ENCODE results near the gene PRKCG.
"Not testable (repeated sequence)": the region's sequence is repeated elsewhere in the genome, so short reads cannot be mapped to it uniquely, and the experiment has no call there.

PRKCG gene

GRCh38 chr19:53881482-53882390 lies at the start of gene PRKCG:
PRKCG (plus strand) TSS chr19:53882197; CDS start chr19:53882495, 298 bp downstream.
- DNase-seq, result no peak

GRCh38 chr19:53832861-53833260 lies 49.1 kb upstream of the PRKCG start:
- DNase-seq, result not testable (repeated sequence)

- DNase-seq, result not testable (repeated sequence)
Observed at GRCh38 chr19:53838446-53838845, 43.6 kb upstream of the PRKCG start.

- not testable (repeated sequence) for DNase-seq
Observed at GRCh38 chr19:53840241-53840640, 41.8 kb upstream of the PRKCG start.

- DNase-seq, result peak; percentile 91
Observed at GRCh38 chr19:53840914-53841313, 41.1 kb upstream of the PRKCG start.

GRCh38 chr19:53844849-53845246 lies 37.1 kb upstream of the PRKCG start:
- no peak for DNase-seq

GRCh38 chr19:53847555-53847954 lies 34.4 kb upstream of the PRKCG start:
- DNase-seq, result no peak

GRCh38 chr19:53849237-53849676 lies 32.7 kb upstream of the PRKCG start:
- DNase-seq, result peak; percentile 90

GRCh38 chr19:53853707-53854106 lies 28.3 kb upstream of the PRKCG start:
- no peak for DNase-seq

GRCh38 chr19:53864308-53864836 lies 17.6 kb upstream of the PRKCG start:
- no peak for DNase-seq

- DNase-seq, result no peak
Observed at GRCh38 chr19:53865523-53865917, 16.5 kb upstream of the PRKCG start.

- DNase-seq, result peak; percentile 51
Observed at GRCh38 chr19:53865918-53866864, 15.8 kb upstream of the PRKCG start.

GRCh38 chr19:53866865-53867224 lies 15.2 kb upstream of the PRKCG start:
- no peak for DNase-seq

GRCh38 chr19:53867225-53868090 lies 14.5 kb upstream of the PRKCG start, which contains the start of gene MYADM:
MYADM (plus strand) TSS chr19:53867883; CDS start chr19:53873530, 5,647 bp downstream.
- DNase-seq, result peak; percentile 99

GRCh38 chr19:53868091-53868891 lies 13.7 kb upstream of the PRKCG start:
- DNase-seq, result peak; percentile 65

GRCh38 chr19:53868892-53869804 lies 12.8 kb upstream of the PRKCG start:
- peak; percentile 89 for DNase-seq

GRCh38 chr19:53869805-53870484 lies 12.1 kb upstream of the PRKCG start:
- not testable (repeated sequence) for DNase-seq

- DNase-seq, result no peak
Observed at GRCh38 chr19:53870485-53870844, 11.5 kb upstream of the PRKCG start.

GRCh38 chr19:53871454-53871853 lies 10.5 kb upstream of the PRKCG start:
- DNase-seq, result no peak

Data from fibroblast of upper back skin (primary cell).